CD4-positive, alpha-beta T cell treated with Interleukin-1 beta for 1 hour (primary cell): ENCODE results near the gene ZNFX1.
"Not testable (repeated sequence)": the region's sequence is repeated elsewhere in the genome, so short reads cannot be mapped to it uniquely, and the experiment has no call there.

ENCODE experiments used
- DNase-seq, 2 donors: peaks; one replicate each; pipeline ENCODE4 v3.0.0-alpha.2; 2020 to 2022

The ZNFX1 gene

GRCh38 chr20:49203011-49203410 is 74.8 kb downstream of the ZNFX1 start:
- no peak for DNase-seq

- no peak for DNase-seq
Observed at GRCh38 chr20:49199729-49200293, 78.0 kb downstream of the ZNFX1 start.

DNA sequence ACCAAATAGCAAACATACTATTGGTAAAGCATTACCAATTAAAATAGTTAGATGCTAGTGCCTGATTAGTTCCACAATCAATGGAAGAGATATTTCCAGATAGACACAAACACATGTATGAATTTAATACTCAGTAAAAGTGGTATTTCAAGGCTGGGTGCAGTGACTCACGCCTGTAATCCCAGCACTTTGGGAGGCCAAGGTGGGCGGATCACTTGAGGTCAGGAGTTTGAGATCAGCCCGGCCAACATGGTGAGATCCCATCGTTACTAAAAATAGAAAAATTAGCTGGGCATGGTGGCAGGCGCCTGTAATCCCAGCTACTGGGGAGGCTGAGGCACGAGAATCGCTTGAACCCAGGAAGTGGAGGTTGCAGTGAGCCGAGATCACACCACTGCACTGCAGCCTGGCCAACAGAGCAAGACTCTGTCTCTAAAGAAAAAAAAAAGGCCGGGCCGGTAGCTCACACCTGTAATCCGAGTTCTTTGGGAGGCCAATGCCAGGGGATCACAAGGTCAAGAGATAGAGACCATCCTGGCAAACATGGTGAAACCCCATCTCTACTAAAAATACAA is 84.8 kb downstream of the ZNFX1 start:
- not testable (repeated sequence) for DNase-seq
